ENCODE data around the gene ZGPAT. TPM values are rescaled to one million over a fixed set of nuclear protein-coding genes. Genes with fewer than 3 reads are reported as not detected.

Gene ZGPAT
- total RNA-seq, 1 experiment from 2014 or later: 27.6 TPM

DNA sequence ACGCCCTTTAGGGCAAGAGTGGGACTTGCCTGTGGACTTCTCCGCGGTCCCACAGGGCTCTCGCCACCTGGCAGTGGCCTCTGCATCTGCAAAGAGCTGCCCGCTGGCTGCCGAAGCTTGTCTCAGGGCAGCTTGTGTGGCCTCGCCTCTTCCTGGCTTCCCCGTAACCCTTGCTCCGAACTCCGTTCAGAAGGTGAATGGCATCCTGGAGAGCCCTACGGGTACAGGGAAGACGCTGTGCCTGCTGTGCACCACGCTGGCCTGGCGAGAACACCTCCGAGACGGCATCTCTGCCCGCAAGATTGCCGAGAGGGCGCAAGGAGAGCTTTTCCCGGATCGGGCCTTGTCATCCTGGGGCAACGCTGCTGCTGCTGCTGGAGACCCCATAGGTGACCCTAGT, 46.7 kb upstream of the ZGPAT start:
- H3K23ac ChIP-seq (ENCODE audit: insufficient read length, low read depth, low read length): no peak overlapping the region
- H3K9me3 ChIP-seq (ENCODE audit: control insufficient read depth, low read depth, low read length): no peaks in the 10 kb centered on the region
- H3K79me2 ChIP-seq (ENCODE audit: insufficient read depth, low read length): no peaks in the 10 kb centered on the region
- H3K4me1 ChIP-seq (ENCODE audit: insufficient read depth, low read length): no peaks in the 10 kb centered on the region; the same call in 1 of the 2 replicates
- no peak overlapping the region for H3K56ac ChIP-seq (ENCODE audit: insufficient read length, low read depth, low read length)
- H3K18ac ChIP-seq (ENCODE audit: insufficient read length, low read depth, low read length): no peak overlapping the region
- Mint-ChIP-seq H3K27me3 (ENCODE audit: low read depth) (no peaks in the 10 kb centered on the region), H3K4me3 (no peak overlapping the region), H3K4me1 (peaks cover 7 to 20% of the 10 kb centered on the region in 2 experiments), H3K27ac (no peak overlapping the region), H3K36me3 (ENCODE audit: insufficient read depth in 1 of 3, low read depth in 3 of 3) (peaks cover 16 to 42% (median 33%) of the 10 kb centered on the region in 3 experiments), H3K9me3 (no peaks in the 10 kb centered on the region)
- H3K27ac ChIP-seq (ENCODE audit: insufficient read length, low read depth, low read length): no peak overlapping the region
- H3K9ac ChIP-seq (ENCODE audit: extremely low read depth, insufficient read length, low read length): no peak overlapping the region
- H3K79me1 ChIP-seq (ENCODE audit: insufficient read depth, low read depth, low read length, poor library complexity, severe bottlenecking): no peaks in the 10 kb centered on the region
- no peak overlapping the region for H3T11ph ChIP-seq (ENCODE audit: low read length)
- no peak overlapping the region for H4K8ac ChIP-seq (replicated peaks; ENCODE audit: insufficient read length, low read depth, low read length)
- H3K27me3 ChIP-seq (ENCODE audit: insufficient read depth, low read length): no peaks in the 10 kb centered on the region; the same call in 1 of the 2 replicates
- no peak overlapping the region for H3K14ac ChIP-seq (ENCODE audit: insufficient read depth, low read length)
- no peak overlapping the region for H2BK20ac ChIP-seq (ENCODE audit: low read depth, low read length, poor library complexity, severe bottlenecking)
- no peak overlapping the region for H4K5ac ChIP-seq (ENCODE audit: insufficient read length, low read depth, low read length)
- H2BK12ac ChIP-seq (ENCODE audit: insufficient read length, low read depth, low read length): no peak overlapping the region
- H3K4me2 ChIP-seq (ENCODE audit: insufficient read depth, insufficient read length, low read length): no peak overlapping the region
- H2AFZ ChIP-seq (ENCODE audit: low read length): no peak overlapping the region
- no peak overlapping the region for H4K91ac ChIP-seq (ENCODE audit: insufficient read length, low read depth, low read length)
- DNase-seq: no peak
- H4K20me1 ChIP-seq (ENCODE audit: control insufficient read depth, insufficient read depth, insufficient read length): no peaks in the 10 kb centered on the region
- H2AK5ac ChIP-seq (ENCODE audit: insufficient read length, low read length): no peak overlapping the region
- WGBS (ENCODE audit: extremely low coverage, insufficient read length, low lambda C conversion rate): no CpG with 5 or more reads among the region's 22 CpGs
- H2BK120ac ChIP-seq (ENCODE audit: low read depth, low read length, poor library complexity, severe bottlenecking): no peak overlapping the region
- no peak overlapping the region for H2BK15ac ChIP-seq (ENCODE audit: low read depth, low read length)
- H2BK5ac ChIP-seq (ENCODE audit: insufficient read length, low read length): no peak overlapping the region
- H3K4ac ChIP-seq (ENCODE audit: low read depth, low read length): no peak overlapping the region
- TF ChIP-seq CTCF (conservative IDR thresholded peaks at IDR 0.05): no peak
- H3K23me2 ChIP-seq (ENCODE audit: insufficient read length, low read depth, low read length, poor library complexity, severe bottlenecking): peaks cover 7% of the 10 kb centered on the region

Data from H9 (cell line).